Transverse colon (tissue), 4 donors: ENCODE measurements around the gene C5orf34.

ENCODE experiments used
- CTCF ChIP-seq, 5 experiments: fragments of 200-600 bp in 3 of 5; fragments of 450-650 bp in 2 of 5; sonication (generic) in 3 of 5; IDR thresholded peaks; 1 replicate in 2 of 5; 2 replicates in 3 of 5; pipeline ENCODE4 v1.5.1; 2016 to 2017; ENCODE audit warnings: antibody characterized with exemption in 5 of 5, inconsistent platforms in 3 of 5, mild to moderate bottlenecking in 2 of 5, moderate library complexity in 1 of 5
- EP300 ChIP-seq: sonication (generic); formaldehyde crosslinking; IDR thresholded peaks from one replicate; pipeline ENCODE4 v1.6.1; 2017; ENCODE audit warnings: antibody characterized with exemption, low read depth
- POLR2A ChIP-seq: fragments of 450-650 bp; IDR thresholded peaks from one replicate; pipeline ENCODE4 v1.6.1; 2016; ENCODE audit warnings: antibody characterized with exemption, mild to moderate bottlenecking, moderate library complexity
- POLR2AphosphoS5 ChIP-seq, 3 donors: sonication (generic); formaldehyde crosslinking; IDR thresholded peaks; one replicate each; pipeline ENCODE4 v1.6.1; 2016; ENCODE audit warnings: antibody characterized with exemption in 3 of 3

GRCh38 chr5:43469671-43470391 is 45.1 kb downstream of the C5orf34 start:
- TF ChIP-seq POLR2AphosphoS5 (IDR thresholded peaks at IDR 0.05) (no peak), CTCF (IDR thresholded peaks at IDR 0.05) (peak in 3 of 5 experiments; percentile 32 to 37 (median 33)), EP300 (no peak), POLR2A (no peak)
